DMS79 (cell line): Measurements from ENCODE around the gene KIAA0513.

Source experiments
- DNase-seq: peaks from one replicate; lab custom pipeline; 2025; lab: John Stamatoyannopoulos, UW

The KIAA0513 gene

GRCh38 chr16:85027349-85027957, at the start of gene KIAA0513:
Gene KIAA0513 (plus strand): TSS chr16:85027795. CDS start chr16:85067072, 39,277 bp downstream.
- peak; percentile 45 for DNase-seq

GRCh38 chr16:84979516-84979915, 48.1 kb upstream of the KIAA0513 start:
- no peak for DNase-seq

- DNase-seq = no peak
These were observed 45.2 kb upstream of the KIAA0513 start for GRCh38 chr16:84982434-84982833.

- no peak for DNase-seq
These were observed 42.2 kb upstream of the KIAA0513 start for GRCh38 chr16:84985079-84986065.

- DNase-seq = no peak
These were observed 41.5 kb upstream of the KIAA0513 start for GRCh38 chr16:84986102-84986501.

- no peak for DNase-seq
These were observed 40.7 kb upstream of the KIAA0513 start for GRCh38 chr16:84986879-84987278.

- DNase-seq = no peak
These were observed 39.1 kb upstream of the KIAA0513 start for GRCh38 chr16:84988328-84989080.

- DNase-seq = no peak
These were observed 37.6 kb upstream of the KIAA0513 start for GRCh38 chr16:84989749-84990620.

- DNase-seq = no peak
These were observed 36.8 kb upstream of the KIAA0513 start for GRCh38 chr16:84990782-84991181.

GRCh38 chr16:84992717-84993075, 34.9 kb upstream of the KIAA0513 start:
- DNase-seq = no peak

GRCh38 chr16:84993926-84994325, 33.7 kb upstream of the KIAA0513 start:
- DNase-seq = no peak

- no peak for DNase-seq
These were observed 31.9 kb upstream of the KIAA0513 start for GRCh38 chr16:84995663-84996062.

GRCh38 chr16:84996365-84996764, 31.2 kb upstream of the KIAA0513 start:
- DNase-seq = no peak

- no peak for DNase-seq
These were observed 28.4 kb upstream of the KIAA0513 start for GRCh38 chr16:84999200-84999599.

- DNase-seq = no peak
These were observed 27.6 kb upstream of the KIAA0513 start for GRCh38 chr16:84999857-85000480.

GRCh38 chr16:85002099-85002541, 25.5 kb upstream of the KIAA0513 start:
- no peak for DNase-seq

GRCh38 chr16:85002608-85003007, 25.0 kb upstream of the KIAA0513 start:
- DNase-seq = no peak

- DNase-seq = no peak
These were observed 24.5 kb upstream of the KIAA0513 start for GRCh38 chr16:85003076-85003475.

- DNase-seq = no peak
These were observed 23.6 kb upstream of the KIAA0513 start for GRCh38 chr16:85003725-85004586.

- no peak for DNase-seq
These were observed 22.9 kb upstream of the KIAA0513 start for GRCh38 chr16:85004587-85005205.
